Measurements from ENCODE around the gene LMBRD1.

LMBRD1 gene

DNA sequence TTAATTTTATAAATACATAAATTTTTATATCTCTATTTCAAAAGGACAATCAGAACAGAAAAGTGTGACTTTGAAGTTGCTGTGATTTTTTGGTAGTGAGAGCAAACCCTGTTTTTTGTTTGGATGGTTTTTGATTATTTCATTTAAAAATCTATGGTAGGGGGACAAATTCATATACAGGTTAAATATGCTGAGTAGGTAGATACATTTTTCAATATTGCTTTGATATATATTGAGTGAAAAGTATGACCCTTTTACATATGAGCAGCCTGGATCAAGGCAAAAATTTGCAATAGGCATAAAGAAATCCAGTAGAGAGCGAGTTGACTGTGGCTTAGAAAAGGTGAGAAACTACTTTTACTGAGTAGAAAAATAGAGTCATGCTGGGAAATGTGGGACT lies 132.3 kb downstream of the LMBRD1 start:
- H3K9me3 Mint-ChIP-seq, result peaks cover 4% of the 10 kb centered on the region
- H3K4me3 Mint-ChIP-seq, result no peak overlapping the region
- peaks cover 15% of the 10 kb centered on the region for H3K4me1 Mint-ChIP-seq
- H3K27ac Mint-ChIP-seq, result peak overlapping the region; percentile 20
- H3K36me3 Mint-ChIP-seq, result no peaks in the 10 kb centered on the region
- peaks cover 6% of the 10 kb centered on the region for H3K27me3 Mint-ChIP-seq
- ATAC-seq, result no peak

DNA sequence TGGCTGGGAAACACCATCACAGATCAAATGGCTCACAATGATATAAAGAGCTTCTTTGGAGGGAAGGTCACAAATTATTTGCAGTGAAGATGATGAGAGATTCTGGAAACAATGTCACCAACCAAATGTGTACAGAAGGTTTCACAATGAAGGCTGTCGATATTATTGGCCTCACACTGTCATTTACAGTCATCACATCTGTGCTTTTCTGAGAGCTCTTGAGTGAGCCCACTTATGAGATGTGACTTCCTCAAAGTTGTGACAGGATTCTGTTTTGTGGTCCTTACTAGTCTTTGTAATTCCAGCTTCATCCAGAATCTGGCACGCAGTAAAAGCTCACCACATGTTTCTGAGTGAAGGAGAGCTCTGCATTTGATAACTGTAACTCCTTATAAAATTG lies 133.6 kb downstream of the LMBRD1 start:
- peaks cover 20% of the 10 kb centered on the region for H3K27me3 Mint-ChIP-seq
- peaks cover 10% of the 10 kb centered on the region for H3K9me3 Mint-ChIP-seq
- peaks cover 15% of the 10 kb centered on the region for H3K4me1 Mint-ChIP-seq
- H3K27ac Mint-ChIP-seq, result no peak overlapping the region
- no peak overlapping the region for H3K4me3 Mint-ChIP-seq
- peaks cover 6% of the 10 kb centered on the region for H3K36me3 Mint-ChIP-seq
- ATAC-seq, result no peak

- no peak for ATAC-seq
- H3K9me3 Mint-ChIP-seq, result no peaks in the 10 kb centered on the region
These were observed 146.1 kb downstream of the LMBRD1 start for GRCh38 chr6:69650703-69651102.

DNA sequence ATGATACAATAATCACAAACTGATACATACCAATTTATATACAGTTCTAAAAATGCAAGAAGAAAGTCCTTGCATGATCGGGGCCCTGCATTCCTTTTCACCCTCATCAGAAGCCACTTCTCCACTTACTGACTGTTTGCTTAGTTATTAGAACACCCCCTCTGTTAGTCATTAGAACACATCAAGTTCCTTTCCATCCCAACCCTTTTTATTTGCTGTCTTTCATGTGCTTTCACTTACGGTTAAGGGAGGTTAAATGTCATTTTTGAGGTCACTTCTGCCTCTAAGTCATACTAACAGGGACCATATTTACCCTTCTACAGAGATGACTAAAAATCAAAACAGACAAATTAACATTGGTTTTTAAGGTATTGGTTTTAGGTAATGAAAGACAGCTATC lies 149.1 kb downstream of the LMBRD1 start:
- ATAC-seq, result no peak
- peaks cover 21% of the 10 kb centered on the region for H3K27me3 Mint-ChIP-seq
- H3K27ac Mint-ChIP-seq, result no peak overlapping the region
- H3K36me3 Mint-ChIP-seq, result no peaks in the 10 kb centered on the region
- no peak overlapping the region for H3K4me3 Mint-ChIP-seq
- H3K4me1 Mint-ChIP-seq, result no peaks in the 10 kb centered on the region
- H3K9me3 Mint-ChIP-seq, result peaks cover 6% of the 10 kb centered on the region

More at GRCh38 chr6:69650703-69651102, 146.1 kb downstream of the LMBRD1 start:
- H3K36me3 Mint-ChIP-seq, result no peaks in the 10 kb centered on the region
- H3K4me1 Mint-ChIP-seq, result no peaks in the 10 kb centered on the region
- no peak overlapping the region for H3K27ac Mint-ChIP-seq
- H3K27me3 Mint-ChIP-seq, result peaks cover 8% of the 10 kb centered on the region
- no peak overlapping the region for H3K4me3 Mint-ChIP-seq

DNA sequence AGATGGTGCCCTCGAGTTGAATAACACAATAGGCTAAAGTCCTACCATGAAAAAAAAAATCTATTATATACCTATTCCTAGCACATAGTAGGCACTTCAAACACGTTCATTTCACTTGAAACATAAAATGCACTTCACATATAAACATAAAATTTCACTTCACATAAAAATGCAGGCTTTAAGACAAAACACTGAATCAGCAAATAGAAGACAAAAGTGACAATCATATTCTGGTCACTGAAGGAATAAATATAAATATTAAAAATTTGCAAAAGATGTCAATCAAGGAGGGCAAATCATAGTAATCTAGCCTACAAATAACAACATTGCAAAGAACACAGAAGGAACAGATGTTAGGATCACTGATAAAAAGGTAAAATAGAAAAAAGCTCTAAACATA lies 153.1 kb downstream of the LMBRD1 start:
- no peak overlapping the region for H3K4me3 Mint-ChIP-seq
- peaks cover 6% of the 10 kb centered on the region for H3K9me3 Mint-ChIP-seq
- no peak overlapping the region for H3K27ac Mint-ChIP-seq
- ATAC-seq, result no peak
- H3K27me3 Mint-ChIP-seq, result peaks cover 38% of the 10 kb centered on the region
- H3K36me3 Mint-ChIP-seq, result no peaks in the 10 kb centered on the region
- no peaks in the 10 kb centered on the region for H3K4me1 Mint-ChIP-seq

GRCh38 chr6:69632932-69633331 lies 163.9 kb downstream of the LMBRD1 start:
- H3K9me3 Mint-ChIP-seq, result no peaks in the 10 kb centered on the region
- H3K36me3 Mint-ChIP-seq, result no peaks in the 10 kb centered on the region
- H3K4me3 Mint-ChIP-seq, result no peak overlapping the region
- ATAC-seq, result no peak
- peaks cover 6% of the 10 kb centered on the region for H3K4me1 Mint-ChIP-seq
- no peaks in the 10 kb centered on the region for H3K27me3 Mint-ChIP-seq
- no peak overlapping the region for H3K27ac Mint-ChIP-seq

DNA sequence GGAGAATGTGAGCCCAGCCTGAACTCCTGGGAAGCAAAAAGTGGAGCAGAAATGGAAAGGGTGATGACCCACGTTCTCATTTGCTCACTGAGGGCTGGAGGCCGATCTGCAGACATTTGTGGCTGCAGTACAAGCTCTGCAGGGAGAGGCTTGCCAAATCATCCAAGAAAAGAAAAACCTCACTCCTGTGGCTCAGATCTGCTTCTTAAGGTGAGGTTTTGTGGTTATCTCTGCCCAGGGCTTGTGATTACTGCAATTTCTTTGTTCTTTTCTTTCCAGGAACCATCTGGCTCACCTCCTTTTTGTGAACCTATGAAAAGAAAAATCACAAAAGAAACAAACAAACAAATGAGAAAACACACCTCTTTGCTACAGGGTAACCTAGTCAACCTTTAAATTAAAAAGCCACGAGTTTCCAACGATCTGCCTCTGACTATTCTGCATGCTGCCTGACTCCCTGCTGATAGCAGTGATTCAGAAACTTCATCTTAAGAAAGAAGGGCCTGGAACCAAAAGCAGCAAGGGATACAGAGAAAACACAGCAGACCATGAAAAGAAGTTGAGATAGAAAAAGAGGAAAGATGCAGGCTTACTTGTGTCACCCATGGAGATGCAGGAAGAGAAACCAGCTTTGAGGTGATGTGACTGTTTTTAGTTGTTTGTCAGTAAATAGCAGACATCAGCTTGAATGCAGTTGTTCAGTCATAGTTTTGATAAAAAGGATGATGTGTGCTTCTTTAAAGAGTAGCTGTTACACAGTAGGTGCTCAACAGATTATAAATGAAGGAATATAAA lies 165.1 kb downstream of the LMBRD1 start:
- H3K4me3 Mint-ChIP-seq, result no peak overlapping the region

DNA sequence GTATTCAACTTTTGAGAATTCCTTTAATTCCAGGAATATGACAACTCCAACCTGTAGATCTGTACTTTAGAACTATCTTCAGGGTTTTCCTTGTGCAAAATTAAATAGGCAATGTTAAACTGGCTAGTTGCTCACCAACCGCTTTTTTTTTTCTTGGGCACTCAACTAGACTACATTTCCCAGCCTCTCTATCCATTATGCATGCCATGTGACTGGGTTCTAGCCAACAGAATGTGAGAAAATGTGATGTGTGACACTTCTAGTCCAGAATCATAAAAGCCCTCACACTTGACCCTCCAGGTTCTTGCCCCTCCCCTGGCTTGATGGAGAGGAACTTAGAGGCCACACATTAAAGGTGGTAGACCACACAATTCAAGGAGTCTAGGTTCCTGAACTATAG lies 166.0 kb downstream of the LMBRD1 start:
- Mint-ChIP-seq H3K27ac (no peak overlapping the region), H3K36me3 (no peaks in the 10 kb centered on the region)

More for the DNA sequence above, 165.1 kb downstream of the LMBRD1 start:
- Mint-ChIP-seq H3K36me3 (no peaks in the 10 kb centered on the region), H3K4me1 (peaks cover 6% of the 10 kb centered on the region), H3K27me3 (no peaks in the 10 kb centered on the region), H3K27ac (no peak overlapping the region), H3K9me3 (no peaks in the 10 kb centered on the region)
- no peak for ATAC-seq

DNA sequence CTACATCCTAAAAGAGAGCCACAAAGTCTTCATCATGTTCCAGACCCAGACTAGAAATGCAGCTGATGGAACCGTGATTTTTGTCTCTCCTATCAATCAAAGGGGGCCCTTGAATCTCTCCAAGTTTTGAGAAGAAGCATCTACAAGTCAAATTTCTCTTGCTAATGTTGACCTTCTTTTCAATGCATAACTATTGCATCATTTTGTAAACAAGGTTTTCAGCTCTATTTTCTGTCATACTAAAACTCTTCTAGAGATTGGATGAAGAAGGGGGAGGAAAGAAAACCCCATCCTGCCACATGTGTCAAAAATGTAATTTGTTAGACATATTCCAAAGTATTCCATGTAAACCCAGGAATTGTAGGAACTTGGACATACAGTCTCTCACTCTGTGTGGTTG lies 169.2 kb downstream of the LMBRD1 start:
- no peak for ATAC-seq
- peaks cover 18% of the 10 kb centered on the region for H3K27me3 Mint-ChIP-seq
- H3K27ac Mint-ChIP-seq, result no peak overlapping the region
- H3K4me3 Mint-ChIP-seq, result no peak overlapping the region
- no peaks in the 10 kb centered on the region for H3K36me3 Mint-ChIP-seq
- H3K4me1 Mint-ChIP-seq, result no peaks in the 10 kb centered on the region
- H3K9me3 Mint-ChIP-seq, result no peaks in the 10 kb centered on the region

More for the DNA sequence above, 166.0 kb downstream of the LMBRD1 start:
- Mint-ChIP-seq H3K27me3 (no peaks in the 10 kb centered on the region), H3K4me1 (peaks cover 5% of the 10 kb centered on the region), H3K4me3 (no peak overlapping the region), H3K9me3 (no peaks in the 10 kb centered on the region)
- ATAC-seq, result no peak

GRCh38 chr6:69624944-69625343 lies 171.9 kb downstream of the LMBRD1 start:
- Mint-ChIP-seq H3K27ac (no peak overlapping the region), H3K36me3 (no peaks in the 10 kb centered on the region), H3K27me3 (peaks cover 18% of the 10 kb centered on the region), H3K9me3 (no peaks in the 10 kb centered on the region), H3K4me3 (no peak overlapping the region), H3K4me1 (no peaks in the 10 kb centered on the region)
- ATAC-seq, result no peak
